HG03521 (cell line): ENCODE measurements around the gene GPN2.
A peak's percentile ranks its signal among the peaks of the same experiment; 100 is the strongest.
"Not testable (repeated sequence)": the region's sequence is repeated elsewhere in the genome, so short reads cannot be mapped to it uniquely, and the experiment has no call there.

Experiments
- ATAC-seq: cut with Tn5 transposase; IDR thresholded peaks from one replicate; pipeline ENCODE4 v1.9.1; 2021; ENCODE audit warnings: mild to moderate bottlenecking, moderate library complexity; ENCODE audit not compliant: unreplicated experiment

GPN2 gene

DNA sequence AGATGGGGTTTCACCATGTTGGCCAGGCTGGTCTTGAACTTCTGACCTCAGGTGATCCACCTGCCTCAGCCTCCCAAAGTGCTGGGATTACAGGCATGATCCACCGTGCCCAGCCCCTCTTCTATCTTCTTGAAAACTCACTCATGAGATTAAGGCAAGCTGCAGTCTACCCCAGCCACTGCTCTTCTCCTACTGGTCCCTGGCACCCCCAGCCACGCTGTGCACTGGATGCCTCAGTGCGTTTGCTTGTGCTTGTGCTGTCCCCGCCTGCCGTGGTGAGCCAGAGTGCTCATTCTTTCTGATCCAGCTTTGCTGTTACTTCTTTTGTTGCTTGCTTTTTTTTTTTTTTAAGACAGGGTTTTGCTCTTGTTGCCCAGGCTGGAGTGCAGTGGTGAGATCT is 52.4 kb downstream of the GPN2 start:
- not testable (repeated sequence) for ATAC-seq

- peak; percentile 83 for ATAC-seq
Measured at GRCh38 chr1:26833432-26834405, 56.4 kb downstream of the GPN2 start.

DNA sequence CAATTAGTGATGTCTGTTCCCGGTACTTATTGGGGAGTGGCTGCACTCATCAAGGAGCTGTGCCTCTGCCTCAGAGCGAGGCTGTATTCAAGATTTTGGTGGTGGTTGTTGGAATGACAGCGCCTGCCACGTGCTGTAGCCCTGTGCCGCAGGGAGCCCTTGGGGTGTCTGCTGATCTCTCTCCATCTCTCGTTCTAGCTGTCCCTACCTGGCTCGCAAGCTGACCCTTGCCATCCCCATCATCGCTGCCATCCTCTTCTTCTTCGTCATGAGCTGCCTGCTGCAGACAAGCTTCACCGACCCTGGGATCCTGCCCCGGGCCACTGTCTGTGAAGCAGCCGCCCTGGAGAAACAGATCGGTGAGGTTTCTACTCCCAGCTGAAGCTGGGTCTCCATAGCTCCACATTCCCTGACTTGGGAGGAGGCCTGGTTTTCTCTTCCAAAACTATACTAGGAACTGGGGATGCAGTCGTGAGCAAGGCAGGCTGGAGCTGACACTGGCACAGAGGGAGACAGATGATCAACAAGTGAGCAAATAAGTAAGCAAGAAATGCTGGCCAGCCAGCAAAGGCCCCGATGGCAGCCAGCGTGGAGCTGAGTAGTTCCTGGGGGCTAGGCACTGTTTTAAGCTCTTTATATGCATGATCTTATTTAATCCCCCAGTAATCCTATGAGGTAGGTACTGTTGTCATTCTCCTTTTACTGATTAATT is 57.7 kb downstream of the GPN2 start:
- no peak for ATAC-seq

DNA sequence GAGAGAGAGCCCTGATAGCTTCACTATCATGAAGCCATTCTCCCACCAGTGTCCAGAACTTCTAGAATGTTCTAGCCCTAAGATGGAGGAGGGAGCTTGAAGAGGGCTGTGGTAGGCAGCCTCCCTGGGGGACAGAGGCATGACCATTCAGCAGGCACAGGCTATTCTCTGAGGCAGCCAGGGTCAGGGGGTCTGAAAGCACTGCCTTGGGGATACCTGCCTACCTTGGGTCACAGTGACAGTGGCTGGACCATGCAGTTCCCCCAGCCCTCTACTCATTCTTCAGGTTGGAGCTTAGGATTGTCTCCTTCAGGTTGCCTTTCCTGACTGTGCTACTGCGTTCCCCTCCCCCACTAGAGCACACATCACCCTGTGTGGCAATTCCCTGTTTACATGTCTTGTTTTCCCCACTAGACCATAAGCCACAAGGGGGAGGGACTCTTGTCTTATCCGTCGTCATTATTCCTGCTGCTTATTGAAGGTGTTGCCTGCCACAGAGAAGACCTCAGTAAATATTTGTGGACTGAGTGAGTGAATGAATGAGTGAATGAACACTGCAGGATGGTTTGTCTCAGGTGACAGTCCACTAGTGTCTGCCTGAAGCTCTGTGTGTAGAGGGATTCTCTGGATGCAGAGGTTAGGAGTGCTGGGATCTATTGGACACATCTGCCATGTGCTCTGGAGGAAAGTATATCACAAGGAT is 58.4 kb downstream of the GPN2 start:
- no peak for ATAC-seq

GRCh38 chr1:26831059-26831458 is 59.0 kb downstream of the GPN2 start:
- no peak for ATAC-seq

GRCh38 chr1:26829184-26829911 is 60.7 kb downstream of the GPN2 start:
- no peak for ATAC-seq

- ATAC-seq: no peak
Measured at GRCh38 chr1:26828411-26828991, 61.6 kb downstream of the GPN2 start.

GRCh38 chr1:26827663-26828062 is 62.4 kb downstream of the GPN2 start:
- ATAC-seq: no peak

GRCh38 chr1:26827106-26827604 is 62.9 kb downstream of the GPN2 start:
- no peak for ATAC-seq

GRCh38 chr1:26826261-26827105 is 63.6 kb downstream of the GPN2 start, which contains the start of gene ZDHHC18:
TSS of gene ZDHHC18 (plus strand) at chr1:26826688. CDS start at chr1:26826805, 117 bp downstream.
- peak; percentile 77 for ATAC-seq
